ENCODE measurements around the gene CCNL2. TPM values are rescaled to one million over a fixed set of nuclear protein-coding genes. Genes with fewer than 3 reads are reported as not detected.
A peak's percentile ranks its signal among the peaks of the same experiment; 100 is the strongest.

The CCNL2 gene
- total and polyA plus RNA-seq, 2 of the 13 experiments (the other 11 are each of a cell fraction or from before 2014, with no cell fraction given) = 105 to 340 TPM

- no peak overlapping the region for H3K27ac ChIP-seq (ENCODE audit: extremely low read length, insufficient read depth, low read length)
- H2AFZ ChIP-seq (ENCODE audit: low read length) = no peak overlapping the region
- POLR2A ChIA-PET = interaction anchor here (0.6 to 5.4 kb wide), 11 partner anchors 10 to 64 kb away, joined by 3 to 76 read pairs (median 7); partner anchors contain the start of genes ANKRD65, CCNL2 and MRPL20
- H3K79me2 ChIP-seq (ENCODE audit: insufficient read depth, low read length) = peaks cover 18% of the 10 kb centered on the region
- WGBS (ENCODE audit: low lambda C conversion rate) = no CpG with 5 or more reads among the region's 29 CpGs
- no peaks in the 10 kb centered on the region for H4K20me1 ChIP-seq (ENCODE audit: insufficient read depth, low read length)
- FAIRE-seq (peak; percentile 64), ATAC-seq (peak; percentile 60), DNase-seq (ENCODE audit: low spot score) (peak; percentile 41)
- no peaks in the 10 kb centered on the region for H3K27me3 ChIP-seq (ENCODE audit: control insufficient read depth in 1 of 2, insufficient read depth in 2 of 2, low read length in 2 of 2)
- peak overlapping the region; percentile 75 for H3K4me2 ChIP-seq (ENCODE audit: low read depth, low read length)
- peaks cover 0 to 2% of the 10 kb centered on the region in 2 experiments; a peak in 1 of 5 replicates for H3K36me3 ChIP-seq (replicated peaks in 1 of 2; ENCODE audit: control insufficient read depth in 1 of 2, insufficient read depth in 2 of 2, low read length in 2 of 2)
- no peaks in the 10 kb centered on the region for H3K9me3 ChIP-seq (ENCODE audit: low read length)
- H3K9ac ChIP-seq (ENCODE audit: insufficient read depth, low read depth, low read length) = peak overlapping the region; percentile 38
- intact Hi-C loops (cut with micrococcal nuclease; ENCODE audit: unreplicated experiment) (loop anchor here (5.0 kb wide), 1 partner anchor 34 kb away; the partner anchor contains the start of gene MRPL20), in situ Hi-C loops (cut with HindIII; ENCODE audit: extremely low pct_ligation_motif_present, low pct_unique_long_range_greater_than_20kb) (no loop called here)
- CTCF ChIA-PET (ENCODE audit: low intra/inter-chr PET ratio, low total read pairs) = interaction anchor here (1.0 to 1.6 kb wide), 3 partner anchors 11 to 34 kb away, joined by 3 to 10 read pairs (median 3); partner anchors contain the start of gene MRPL20
- peaks cover 56% of the 10 kb centered on the region for H3K4me1 ChIP-seq (ENCODE audit: insufficient read depth, low read length)
- BruUV-seq (replicated peaks) = no TSS peak
- H3K4me3 ChIP-seq (replicated peaks in 1 of 3; ENCODE audit: insufficient read depth in 1 of 3, low read depth in 2 of 3, low read length in 3 of 3) = peak overlapping the region in 2 of 3 experiments; percentile 13 to 66; a peak in 2 of 6 replicates
- no peak for TF ChIP-seq ZNF3 (CRISPR knock-in tag; IDR thresholded peaks at IDR 0.05)
- TF ChIP-seq SIX4 (CRISPR knock-in tag; IDR thresholded peaks at IDR 0.05) = no peak
- 0 out of 4 replicates have a peak, but pooled peaks of 1 of the 2 experiments have one; percentile 21 for TF ChIP-seq KLF16 (CRISPR knock-in tag; IDR thresholded peaks at IDR 0.05)
- TF ChIP-seq AGO2 (optimal IDR thresholded peaks at IDR 0.05; ENCODE audit: low read depth, low read length) = peak; percentile 99
- no peak for TF ChIP-seq ZFP41 (CRISPR knock-in tag; IDR thresholded peaks at IDR 0.05; ENCODE audit: borderline replicate concordance)
- TF ChIP-seq, protein P1, sequence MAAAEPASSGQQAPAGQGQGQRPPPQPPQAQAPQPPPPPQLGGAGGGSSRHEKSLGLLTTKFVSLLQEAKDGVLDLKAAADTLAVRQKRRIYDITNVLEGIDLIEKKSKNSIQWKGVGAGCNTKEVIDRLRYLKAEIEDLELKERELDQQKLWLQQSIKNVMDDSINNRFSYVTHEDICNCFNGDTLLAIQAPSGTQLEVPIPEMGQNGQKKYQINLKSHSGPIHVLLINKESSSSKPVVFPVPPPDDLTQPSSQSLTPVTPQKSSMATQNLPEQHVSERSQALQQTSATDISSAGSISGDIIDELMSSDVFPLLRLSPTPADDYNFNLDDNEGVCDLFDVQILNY (CRISPR knock-in tag; conservative IDR thresholded peaks at IDR 0.05) = no peak
- TF ChIP-seq SATB2 (CRISPR knock-in tag; IDR thresholded peaks at IDR 0.05) = no peak
- TF ChIP-seq, protein P2, sequence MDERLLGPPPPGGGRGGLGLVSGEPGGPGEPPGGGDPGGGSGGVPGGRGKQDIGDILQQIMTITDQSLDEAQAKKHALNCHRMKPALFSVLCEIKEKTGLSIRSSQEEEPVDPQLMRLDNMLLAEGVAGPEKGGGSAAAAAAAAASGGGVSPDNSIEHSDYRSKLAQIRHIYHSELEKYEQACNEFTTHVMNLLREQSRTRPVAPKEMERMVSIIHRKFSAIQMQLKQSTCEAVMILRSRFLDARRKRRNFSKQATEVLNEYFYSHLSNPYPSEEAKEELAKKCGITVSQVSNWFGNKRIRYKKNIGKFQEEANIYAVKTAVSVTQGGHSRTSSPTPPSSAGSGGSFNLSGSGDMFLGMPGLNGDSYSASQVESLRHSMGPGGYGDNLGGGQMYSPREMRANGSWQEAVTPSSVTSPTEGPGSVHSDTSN (CRISPR knock-in tag; IDR thresholded peaks at IDR 0.05) = no peak
- TF ChIP-seq, protein P3, sequence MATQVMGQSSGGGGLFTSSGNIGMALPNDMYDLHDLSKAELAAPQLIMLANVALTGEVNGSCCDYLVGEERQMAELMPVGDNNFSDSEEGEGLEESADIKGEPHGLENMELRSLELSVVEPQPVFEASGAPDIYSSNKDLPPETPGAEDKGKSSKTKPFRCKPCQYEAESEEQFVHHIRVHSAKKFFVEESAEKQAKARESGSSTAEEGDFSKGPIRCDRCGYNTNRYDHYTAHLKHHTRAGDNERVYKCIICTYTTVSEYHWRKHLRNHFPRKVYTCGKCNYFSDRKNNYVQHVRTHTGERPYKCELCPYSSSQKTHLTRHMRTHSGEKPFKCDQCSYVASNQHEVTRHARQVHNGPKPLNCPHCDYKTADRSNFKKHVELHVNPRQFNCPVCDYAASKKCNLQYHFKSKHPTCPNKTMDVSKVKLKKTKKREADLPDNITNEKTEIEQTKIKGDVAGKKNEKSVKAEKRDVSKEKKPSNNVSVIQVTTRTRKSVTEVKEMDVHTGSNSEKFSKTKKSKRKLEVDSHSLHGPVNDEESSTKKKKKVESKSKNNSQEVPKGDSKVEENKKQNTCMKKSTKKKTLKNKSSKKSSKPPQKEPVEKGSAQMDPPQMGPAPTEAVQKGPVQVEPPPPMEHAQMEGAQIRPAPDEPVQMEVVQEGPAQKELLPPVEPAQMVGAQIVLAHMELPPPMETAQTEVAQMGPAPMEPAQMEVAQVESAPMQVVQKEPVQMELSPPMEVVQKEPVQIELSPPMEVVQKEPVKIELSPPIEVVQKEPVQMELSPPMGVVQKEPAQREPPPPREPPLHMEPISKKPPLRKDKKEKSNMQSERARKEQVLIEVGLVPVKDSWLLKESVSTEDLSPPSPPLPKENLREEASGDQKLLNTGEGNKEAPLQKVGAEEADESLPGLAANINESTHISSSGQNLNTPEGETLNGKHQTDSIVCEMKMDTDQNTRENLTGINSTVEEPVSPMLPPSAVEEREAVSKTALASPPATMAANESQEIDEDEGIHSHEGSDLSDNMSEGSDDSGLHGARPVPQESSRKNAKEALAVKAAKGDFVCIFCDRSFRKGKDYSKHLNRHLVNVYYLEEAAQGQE (IDR thresholded peaks at IDR 0.05; ENCODE audit: borderline replicate concordance in 1 of 2, low read depth in 1 of 2, low read length in 2 of 2) = no peak
- TF ChIP-seq ZNF20 (CRISPR knock-in tag; IDR thresholded peaks at IDR 0.05) = no peak
- TF ChIP-seq ZNF652 (CRISPR knock-in tag; IDR thresholded peaks at IDR 0.05; ENCODE audit: borderline replicate concordance, low read depth) = no peak
- TF ChIP-seq ZSCAN9 (CRISPR knock-in tag; IDR thresholded peaks at IDR 0.05; ENCODE audit: borderline replicate concordance) = no peak
- TF ChIP-seq JDP2 (CRISPR knock-in tag; IDR thresholded peaks at IDR 0.05; ENCODE audit: borderline replicate concordance) = no peak
- TF ChIP-seq NR2F1 (CRISPR knock-in tag; IDR thresholded peaks at IDR 0.05) = no peak
- TF ChIP-seq SALL1 (CRISPR knock-in tag; IDR thresholded peaks at IDR 0.05) = peak; percentile 83
- peak; percentile 36; the same call in 1 of the 2 replicates for TF ChIP-seq ZMYM2 (CRISPR knock-in tag; IDR thresholded peaks at IDR 0.05)
- no peak for TF ChIP-seq ZNF30 (CRISPR knock-in tag; IDR thresholded peaks at IDR 0.05)
- TF ChIP-seq HIVEP1 (CRISPR knock-in tag; IDR thresholded peaks at IDR 0.05) = no peak
Observed at GRCh38 chr1:1441002-1441888, 42.1 kb upstream of the CCNL2 start.
